CD14-positive monocyte (primary cell): ENCODE measurements around the gene CUTA. TPM values are rescaled to one million over a fixed set of nuclear protein-coding genes. Genes with fewer than 3 reads are reported as not detected.
A peak's percentile ranks its signal among the peaks of the same experiment; 100 is the strongest.

Experiments used
- DNase-seq, 3 donors: peaks; one replicate each; pipeline ENCODE4 v3.0.0-alpha.2; 2011 to 2022
- H2AFZ ChIP-seq: 2 replicates; pipeline ENCODE4 v1.6.0; 2012; ENCODE audit warnings: mild to moderate bottlenecking, low read depth, low read length, inconsistent platforms; ENCODE audit not compliant: insufficient read depth, poor library complexity, severe bottlenecking
- H3K27ac ChIP-seq, 2 donors: 1 replicate in 1 of 2; 2 replicates in 1 of 2; pipeline ENCODE4 v1.5.1; 2012 to 2013; ENCODE audit warnings: low read length in 2 of 2, control low read depth in 1 of 2, inconsistent platforms in 1 of 2, low read depth in 1 of 2, mild to moderate bottlenecking in 1 of 2
- H3K27me3 ChIP-seq, 2 donors: one replicate each; pipeline versions ENCODE4 v1.6.0 to v1.6.1; 2011 to 2013; ENCODE audit warnings: low read length in 2 of 2; ENCODE audit not compliant: control insufficient read depth in 2 of 2, insufficient read depth in 2 of 2
- H3K36me3 ChIP-seq, 2 donors: replicated peaks in 1 of 2; 1 replicate in 1 of 2; 2 replicates in 1 of 2; pipeline versions ENCODE4 v1.5.1 to v1.6.1; 2012 to 2013; ENCODE audit warnings: low read length in 2 of 2, control low read depth in 1 of 2, inconsistent platforms in 1 of 2, mild to moderate bottlenecking in 1 of 2; ENCODE audit not compliant: insufficient read depth in 2 of 2, control insufficient read depth in 1 of 2
- H3K4me1 ChIP-seq, 2 donors: 1 replicate in 1 of 2; 2 replicates in 1 of 2; pipeline versions ENCODE4 v1.5.1 to v1.6.1; 2012 to 2013; ENCODE audit warnings: low read length in 2 of 2, control low read depth in 1 of 2, inconsistent platforms in 1 of 2, mild to moderate bottlenecking in 1 of 2, moderate library complexity in 1 of 2; ENCODE audit not compliant: insufficient read depth in 2 of 2, control insufficient read depth in 1 of 2
- H3K4me2 ChIP-seq: replicated peaks from 2 replicates; pipeline ENCODE3; 2012; ENCODE audit warnings: low read length, moderate library complexity, mild to moderate bottlenecking; ENCODE audit not compliant: poor library complexity, severe bottlenecking; ENCODE audit errors: extremely low read depth
- H3K4me3 ChIP-seq, 3 experiments: fragments of 200-600 bp in 1 of 3; sonication (generic) in 1 of 3; replicated peaks in 1 of 3; 1 replicate in 2 of 3; 2 replicates in 1 of 3; pipeline ENCODE4 v1.5.1; 2011 to 2013; ENCODE audit warnings: low read length in 3 of 3, mild to moderate bottlenecking in 3 of 3, control low read depth in 2 of 3, low read depth in 2 of 3, inconsistent platforms in 1 of 3, moderate library complexity in 1 of 3
- H3K79me2 ChIP-seq: 2 replicates; pipeline ENCODE4 v1.6.0; 2012; ENCODE audit warnings: mild to moderate bottlenecking, control low read depth, inconsistent platforms, low read length, moderate library complexity; ENCODE audit not compliant: insufficient read depth
- H3K9ac ChIP-seq: 2 replicates; pipeline ENCODE4 v1.6.0; 2017; ENCODE audit warnings: low read length, mild to moderate bottlenecking; ENCODE audit not compliant: insufficient read depth, poor library complexity, severe bottlenecking
- H3K9me3 ChIP-seq, 2 donors: replicated peaks in 1 of 2; 1 replicate in 1 of 2; 2 replicates in 1 of 2; pipeline versions ENCODE4 v1.5.1 to v1.6.1; 2012 to 2013; ENCODE audit warnings: low read length in 2 of 2, control low read depth in 1 of 2; ENCODE audit not compliant: control insufficient read depth in 1 of 2, insufficient read depth in 1 of 2
- H4K20me1 ChIP-seq: 2 replicates; pipeline ENCODE4 v1.6.0; 2012; ENCODE audit warnings: mild to moderate bottlenecking, low read length, control low read depth, moderate library complexity; ENCODE audit not compliant: insufficient read depth
- H3K27ac Mint-ChIP-seq, 7 donors: one replicate each; pipeline ENCODE4 v1.8.0; 2020; ENCODE audit warnings: mild to moderate bottlenecking in 7 of 7, mixed read lengths in 7 of 7, moderate library complexity in 6 of 7, inconsistent platforms in 2 of 7
- H3K27me3 Mint-ChIP-seq, 3 donors: one replicate each; pipeline ENCODE4 v1.8.0; 2021 to 2022; ENCODE audit warnings: low read depth in 3 of 3, mild to moderate bottlenecking in 3 of 3, mixed read lengths in 3 of 3, moderate library complexity in 3 of 3, inconsistent platforms in 1 of 3
- H3K36me3 Mint-ChIP-seq, 2 donors: one replicate each; pipeline ENCODE4 v1.8.0; 2020; ENCODE audit warnings: mixed read lengths in 2 of 2, inconsistent platforms in 1 of 2, mild to moderate bottlenecking in 1 of 2
- H3K4me1 Mint-ChIP-seq: one replicate; pipeline ENCODE4 v1.8.0; 2020; ENCODE audit warnings: mild to moderate bottlenecking, mixed read lengths
- H3K4me3 Mint-ChIP-seq, 2 donors: one replicate each; pipeline ENCODE4 v1.8.0; 2020; ENCODE audit warnings: mild to moderate bottlenecking in 2 of 2, mixed read lengths in 2 of 2, moderate library complexity in 1 of 2
- H3K9me3 Mint-ChIP-seq, 7 donors: one replicate each; pipeline ENCODE4 v1.8.0; 2020 to 2022; ENCODE audit warnings: mixed read lengths in 7 of 7, mild to moderate bottlenecking in 6 of 7, moderate library complexity in 6 of 7, inconsistent platforms in 2 of 7
- CTCF ChIP-seq: fragments of 200-600 bp; IDR thresholded peaks from one replicate; pipeline ENCODE4 v1.8.0; 2022; ENCODE audit warnings: antibody characterized with exemption, mild to moderate bottlenecking
- WGBS: methylation state at CpG from one replicate; pipeline ENCODE4 v1.1.5; 2013; ENCODE audit warnings: missing lambda C conversion rate; ENCODE audit not compliant: insufficient coverage; 5-methylcytosine and 5-hydroxymethylcytosine counted together
- intact Hi-C, 2 donors: fragments of 100-400 bp; cut with micrococcal nuclease; formaldehyde crosslinking; loops; one replicate each; pipeline versions ENCODE4 v1.15.0 to v1.15.1; 2023
- polyA plus RNA-seq, 3 donors: library from polyadenylated mRNA; depleted of rRNA in 1 of 3; unstranded in 2 of 3; stranded (reverse) in 1 of 3; fragments of 300-500 nt in 2 of 3; fragments of >200 nt in 1 of 3; fragmentation: Illumina TruSeq in 2 of 3; gene quantifications; 1 replicate in 2 of 3; 2 replicates in 1 of 3; pipeline ENCODE4 v1.2.3, GENCODE V29; 2012 to 2021

CUTA gene
- polyA plus RNA-seq, 3 donors, result 137 to 160 (median 153) TPM

- peak overlapping the region; percentile 81 for H2AFZ ChIP-seq
- H3K4me1 ChIP-seq, result peaks cover 26 to 31% of the 10 kb centered on the region in 2 donors
- H3K27ac ChIP-seq, result no peak overlapping the region
- no peak overlapping the region for H3K4me3 ChIP-seq
- H3K9me3 ChIP-seq, result no peaks in the 10 kb centered on the region
- H3K4me2 ChIP-seq, result no peak overlapping the region
- peaks cover 2% of the 10 kb centered on the region in 2 donors for H3K36me3 Mint-ChIP-seq
- H3K27me3 ChIP-seq, result no peaks in the 10 kb centered on the region
- peaks cover 36% of the 10 kb centered on the region for H3K4me1 Mint-ChIP-seq
- H3K79me2 ChIP-seq, result peaks cover 35% of the 10 kb centered on the region
- no peak overlapping the region for H3K4me3 Mint-ChIP-seq
- TF ChIP-seq CTCF, result no peak
- intact Hi-C loops, result loop anchor here in 1 of 2 donors (10.0 kb wide), 1 partner anchor 95 kb away; the partner anchor contains the start of gene RGL2
- no peak overlapping the region for H3K9ac ChIP-seq
- H3K36me3 ChIP-seq, result peaks cover 0 to 8% of the 10 kb centered on the region in 2 donors
- H3K27ac Mint-ChIP-seq, result peak overlapping the region in 5 of 7 donors; percentile 20 to 95 (median 94)
- H3K27me3 Mint-ChIP-seq, result peaks cover 0 to under 1% (median under 1%) of the 10 kb centered on the region in 3 donors
- no peaks in the 10 kb centered on the region for H4K20me1 ChIP-seq
- H3K9me3 Mint-ChIP-seq, result no peaks in the 10 kb centered on the region
- DNase-seq, result no peak
- WGBS, result no CpG with 5 or more reads among the region's 2 CpGs
These were observed 27.7 kb downstream of the CUTA start for GRCh38 chr6:33390173-33390572.

GRCh38 chr6:33384581-33385020 is 33.3 kb downstream of the CUTA start:
- H3K4me1 Mint-ChIP-seq, result no peaks in the 10 kb centered on the region
- Histone ChIP-seq H3K27me3 (no peaks in the 10 kb centered on the region), H3K9ac (no peak overlapping the region), H3K27ac (no peak overlapping the region), H3K9me3 (no peaks in the 10 kb centered on the region), H3K36me3 (no peaks in the 10 kb centered on the region), H2AFZ (no peak overlapping the region), H4K20me1 (no peaks in the 10 kb centered on the region), H3K4me2 (no peak overlapping the region), H3K4me1 (no peaks in the 10 kb centered on the region), H3K4me3 (no peak overlapping the region), H3K79me2 (no peaks in the 10 kb centered on the region)
- WGBS, result no CpG with 5 or more reads among the region's 4 CpGs
- TF ChIP-seq CTCF, result no peak
- H3K9me3 Mint-ChIP-seq, result no peaks in the 10 kb centered on the region
- H3K4me3 Mint-ChIP-seq, result no peak overlapping the region
- intact Hi-C loops, result no loop called here
- peaks cover 0 to 2% (median under 1%) of the 10 kb centered on the region in 3 donors for H3K27me3 Mint-ChIP-seq
- DNase-seq, result no peak
- H3K36me3 Mint-ChIP-seq, result no peaks in the 10 kb centered on the region
- no peak overlapping the region for H3K27ac Mint-ChIP-seq
